HG03108 (cell line): ENCODE data around the gene STIM1.

Experiments used
- ATAC-seq: cut with Tn5 transposase; IDR thresholded peaks from one replicate; pipeline ENCODE4 v1.9.1; 2021; ENCODE audit warnings: moderate library complexity; ENCODE audit not compliant: unreplicated experiment

Gene STIM1

GRCh38 chr11:3944198-3944597, 88.7 kb downstream of the STIM1 start:
- no peak for ATAC-seq

- no peak for ATAC-seq
Measured at GRCh38 chr11:3946455-3947017, 91.1 kb downstream of the STIM1 start.

GRCh38 chr11:3947061-3947460, 91.6 kb downstream of the STIM1 start:
- ATAC-seq, result peak; percentile 80

GRCh38 chr11:3949125-3949524, 93.7 kb downstream of the STIM1 start:
- peak; percentile 50 for ATAC-seq

GRCh38 chr11:3950996-3951660, 95.7 kb downstream of the STIM1 start:
- no peak for ATAC-seq

GRCh38 chr11:3952715-3953114, 97.3 kb downstream of the STIM1 start:
- ATAC-seq, result no peak

- ATAC-seq, result no peak
Measured at GRCh38 chr11:3953327-3953726, 97.9 kb downstream of the STIM1 start.

GRCh38 chr11:3954448-3955298, 99.2 kb downstream of the STIM1 start:
- no peak for ATAC-seq

DNA sequence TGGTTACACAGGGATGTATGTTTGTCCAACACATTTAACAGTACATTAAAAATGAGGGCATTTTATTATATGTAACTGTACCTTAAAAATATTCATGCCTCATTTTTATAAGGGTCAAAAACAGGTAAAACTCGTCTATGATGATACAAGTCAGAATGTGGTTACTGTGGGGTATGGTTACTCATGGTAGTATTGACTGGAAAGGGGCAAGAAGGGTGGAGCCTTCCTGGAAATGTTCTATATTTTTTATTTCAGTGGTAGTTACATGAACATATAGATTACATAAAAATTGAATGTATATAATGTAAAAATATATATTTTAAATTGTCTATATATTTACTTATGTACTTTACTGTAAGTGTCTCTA, 99.8 kb downstream of the STIM1 start:
- ATAC-seq, result no peak

GRCh38 chr11:3956038-3956437, 100.6 kb downstream of the STIM1 start:
- no peak for ATAC-seq

DNA sequence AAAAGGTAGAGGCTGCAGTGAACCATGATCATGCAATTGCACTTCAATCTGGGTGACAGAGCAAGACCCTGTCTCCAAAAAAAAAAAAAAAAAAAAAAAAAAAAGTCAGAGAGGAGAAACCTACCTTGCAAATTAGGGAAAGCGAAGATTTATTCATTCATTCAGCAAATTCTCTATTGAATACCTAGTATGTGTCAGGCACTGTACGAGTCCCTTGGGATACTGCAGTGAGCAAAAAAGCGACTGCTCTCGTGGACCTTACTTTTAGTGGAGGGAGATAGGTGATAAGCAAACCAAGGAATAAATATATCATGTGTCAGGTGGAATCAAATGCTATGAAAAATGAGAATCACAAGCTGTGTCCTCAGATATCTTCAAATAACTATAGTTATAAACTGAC, 101.3 kb downstream of the STIM1 start:
- ATAC-seq, result no peak

GRCh38 chr11:3957437-3957836, 102.0 kb downstream of the STIM1 start:
- no peak for ATAC-seq

DNA sequence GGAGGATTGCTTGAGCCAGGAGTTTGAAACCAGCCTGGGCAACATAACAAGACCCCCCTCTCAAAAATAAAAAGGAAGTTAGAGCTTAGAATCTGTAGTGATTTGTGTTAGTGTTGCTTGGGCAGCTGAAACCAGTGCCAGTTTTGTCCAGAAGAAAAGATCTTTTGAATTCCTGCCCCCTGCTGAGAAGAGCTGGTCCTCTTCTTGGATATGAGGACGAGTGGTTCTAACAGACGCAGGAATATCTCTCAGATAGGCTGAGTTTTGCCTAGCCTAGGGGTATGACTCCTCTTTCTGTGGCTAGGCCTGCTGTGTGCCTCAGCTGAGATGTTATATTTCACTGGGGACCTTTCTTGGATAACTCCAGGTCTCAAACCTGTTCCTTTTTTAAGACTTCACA, 102.8 kb downstream of the STIM1 start:
- ATAC-seq, result no peak

DNA sequence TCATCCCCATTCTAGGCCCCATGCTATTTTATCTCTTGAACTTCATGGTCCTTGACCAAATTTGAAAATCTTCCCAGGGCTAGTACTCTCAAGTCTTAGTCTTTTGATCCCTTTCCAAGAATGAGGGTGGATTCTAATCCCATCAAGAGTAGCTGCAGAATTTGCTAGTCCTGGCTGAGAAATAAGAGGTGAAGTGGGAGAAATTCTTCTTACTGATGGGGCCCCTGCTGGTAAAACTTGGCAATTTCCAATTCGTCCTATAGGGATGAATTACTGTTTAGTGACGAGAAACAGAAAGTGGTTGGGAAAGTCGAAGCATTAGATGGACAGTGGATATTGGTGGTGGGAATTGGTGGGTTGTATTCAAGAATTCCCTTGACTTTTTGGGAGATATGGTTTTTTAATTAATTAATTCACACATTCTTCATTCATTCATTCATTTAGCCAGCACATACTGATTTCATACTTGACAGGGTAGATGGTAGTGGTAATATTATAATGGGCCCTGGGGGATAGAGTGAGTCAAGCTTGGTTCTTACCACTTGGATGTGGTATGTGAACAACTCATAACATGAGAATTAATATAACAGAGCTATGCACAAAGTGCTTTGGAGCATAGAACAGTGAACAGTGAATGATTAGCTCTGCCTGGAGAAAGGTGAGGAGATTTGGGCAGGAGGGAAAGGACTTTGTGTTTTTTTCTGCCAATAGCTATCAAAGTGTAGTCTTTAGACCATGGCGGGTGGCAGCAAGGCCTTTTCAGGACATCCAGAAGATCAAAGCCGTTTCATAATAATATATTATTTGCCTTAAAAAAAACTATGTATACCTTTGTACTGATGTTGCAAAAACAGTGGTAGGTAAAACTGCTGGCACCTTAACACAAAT, 103.8 kb downstream of the STIM1 start:
- peak; percentile 72 for ATAC-seq

GRCh38 chr11:3959903-3960265, 104.4 kb downstream of the STIM1 start:
- no peak for ATAC-seq

DNA sequence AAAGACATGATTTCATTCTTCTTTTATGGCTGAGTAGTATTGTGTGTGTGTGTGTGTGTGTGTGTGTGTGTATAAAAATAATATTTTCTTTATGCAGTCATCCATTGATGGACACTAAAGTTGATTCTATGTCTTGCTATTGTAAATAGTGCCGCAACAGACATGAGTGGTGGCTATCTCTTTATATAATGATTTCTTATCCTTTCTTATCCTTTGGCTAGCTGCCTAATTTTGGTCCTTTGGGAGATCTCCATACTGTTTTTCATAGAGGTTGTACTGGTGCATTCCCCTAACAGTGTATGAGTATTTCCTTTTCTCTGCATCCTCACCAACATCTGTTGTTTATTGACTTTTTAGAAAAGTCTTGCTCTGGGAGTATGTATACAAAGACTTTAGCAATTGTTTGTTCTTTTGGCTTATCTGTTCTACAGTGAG, 107.0 kb downstream of the STIM1 start:
- ATAC-seq, result no peak

GRCh38 chr11:3964056-3964455, 108.6 kb downstream of the STIM1 start:
- no peak for ATAC-seq

- no peak for ATAC-seq
Measured at GRCh38 chr11:3964935-3965604, 109.6 kb downstream of the STIM1 start.

GRCh38 chr11:3967695-3968094, 112.2 kb downstream of the STIM1 start:
- no peak for ATAC-seq

- no peak for ATAC-seq
Measured at GRCh38 chr11:3969200-3969599, 113.7 kb downstream of the STIM1 start.

DNA sequence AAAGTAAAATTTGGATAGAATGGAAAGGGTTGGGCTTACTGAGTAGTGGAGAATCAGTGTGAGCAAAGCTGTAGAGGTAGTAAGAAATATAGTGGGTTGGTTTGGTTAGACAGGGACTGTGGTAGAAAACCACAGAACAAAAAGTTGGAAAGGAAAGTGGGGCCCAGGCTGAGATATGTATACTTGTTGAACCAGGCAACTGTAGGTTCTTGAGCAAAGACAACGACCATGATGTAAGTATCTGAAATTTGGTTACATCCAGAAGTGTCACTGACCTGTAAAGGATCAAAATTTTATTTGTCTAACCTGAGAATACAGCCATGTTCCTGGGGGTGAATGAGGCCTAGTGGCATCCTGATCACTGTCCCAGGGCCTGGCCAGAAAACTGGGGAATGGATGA, 114.1 kb downstream of the STIM1 start:
- ATAC-seq, result no peak
